Sciatic nerve (tissue), 2 donors: ENCODE results near the gene ADORA1. TPM values are rescaled to one million over a fixed set of nuclear protein-coding genes. Genes with fewer than 3 reads are reported as not detected.

ENCODE experiments used
- ATAC-seq: fragments of 200-7000 bp; cut with Tn5 transposase; one replicate; pipeline ENCODE4 v1.9.1; 2020; ENCODE audit warnings: mild to moderate bottlenecking, moderate library complexity
- DNase-seq: peaks from one replicate; pipeline ENCODE4 v3.0.0-alpha.2; 2020; ENCODE audit warnings: low spot score
- intact Hi-C: fragments of 100-400 bp; cut with DNase I; formaldehyde crosslinking; loops from one replicate; pipeline ENCODE4 v1.14.2; 2022
- total RNA-seq: library from RNA; stranded (reverse); fragmentation: NEBNext Ultra II Directional; extraction: Animal tissue kit (Norgen Biotek cat#: 25700); gene quantifications from one replicate; pipeline ENCODE4 v1.2.1, GENCODE V29; 2021
- donor health status: DM: no; HTN: no; CAD: no.
- donor health status: DM: no; HTN: no; CAD: no.

The ADORA1 gene
- total RNA-seq, 1 donor from 2014 or later, result 1.8 TPM

GRCh38 chr1:203216274-203217138 lies 89.0 kb downstream of the ADORA1 start:
- ATAC-seq (peak; percentile 86), DNase-seq (peak; percentile 75)
- intact Hi-C loops, result loop anchor here (5.0 kb wide), 1 partner anchor 99 kb away; no protein-coding TSS in a partner anchor

Other genes starting within 250 kb of the ADORA1 start
- gene RABIF, start 238.6 kb upstream of the ADORA1 start, total RNA-seq, result 5.3 TPM
- gene KLHL12, start 200.5 kb upstream of the ADORA1 start, total RNA-seq, result 22.7 TPM
- gene ADIPOR1, start 169.4 kb upstream of the ADORA1 start, total RNA-seq, result 83.8 TPM
- gene CYB5R1, start 160.5 kb upstream of the ADORA1 start, total RNA-seq, result 49.8 TPM
- gene TMEM183A, start 120.4 kb upstream of the ADORA1 start, total RNA-seq, result 40.3 TPM
- 3.1 TPM for gene PPFIA4, start 101.2 kb upstream of the ADORA1 start, total RNA-seq
- gene MYOG, start 41.7 kb upstream of the ADORA1 start, total RNA-seq, result not detected
- gene MYBPH, start 48.1 kb downstream of the ADORA1 start, total RNA-seq, result not detected
- gene CHI3L1, start 59.0 kb downstream of the ADORA1 start, total RNA-seq, result 37.0 TPM
- 0.22 TPM for gene CHIT1, start 101.9 kb downstream of the ADORA1 start, total RNA-seq
- gene BTG2, start 177.8 kb downstream of the ADORA1 start, total RNA-seq, result 83.5 TPM
- gene FMOD, start 223.4 kb downstream of the ADORA1 start, total RNA-seq, result 126 TPM